ENCODE measurements around the gene ASB10.

The ASB10 gene

GRCh38 chr7:151157645-151158329 is 29.3 kb downstream of the ASB10 start:
- DNase-seq: no peak

GRCh38 chr7:151152643-151153513 is 34.2 kb downstream of the ASB10 start:
- no peak for DNase-seq

GRCh38 chr7:151150388-151150787 is 36.7 kb downstream of the ASB10 start:
- DNase-seq: no peak

GRCh38 chr7:151148319-151149259 is 38.5 kb downstream of the ASB10 start:
- DNase-seq: no peak

- no peak for DNase-seq
Observed at GRCh38 chr7:151146761-151147160, 40.3 kb downstream of the ASB10 start.

GRCh38 chr7:151144387-151144786 is 42.7 kb downstream of the ASB10 start:
- DNase-seq: no peak

- no peak for DNase-seq
Observed at GRCh38 chr7:151143261-151144015, 43.6 kb downstream of the ASB10 start.

- DNase-seq: no peak
Observed at GRCh38 chr7:151142686-151143040, 44.4 kb downstream of the ASB10 start.

- DNase-seq: no peak
Observed at GRCh38 chr7:151141855-151142685, 45.0 kb downstream of the ASB10 start.

- DNase-seq: no peak
Observed at GRCh38 chr7:151141311-151141854, 45.7 kb downstream of the ASB10 start.

- DNase-seq: no peak
Observed at GRCh38 chr7:151140826-151141225, 46.2 kb downstream of the ASB10 start.

- DNase-seq: no peak
Observed at GRCh38 chr7:151139791-151140190, 47.3 kb downstream of the ASB10 start.

GRCh38 chr7:151139071-151139790 is 47.8 kb downstream of the ASB10 start:
- DNase-seq: no peak

GRCh38 chr7:151138153-151138851 is 48.7 kb downstream of the ASB10 start:
- no peak for DNase-seq

- DNase-seq: no peak
Observed at GRCh38 chr7:151137791-151138152, 49.3 kb downstream of the ASB10 start.

- no peak for DNase-seq
Observed at GRCh38 chr7:151137076-151137675, 49.9 kb downstream of the ASB10 start.

GRCh38 chr7:151135866-151136843 is 50.9 kb downstream of the ASB10 start:
- no peak for DNase-seq

GRCh38 chr7:151135525-151135845 is 51.6 kb downstream of the ASB10 start:
- no peak for DNase-seq
